ELR (cell line): ENCODE results near the gene CHAT.

Source experiments
- DNase-seq: peaks from one replicate; pipeline ENCODE4 v3.0.0-alpha.2; 2015; ENCODE audit warnings: low read depth

Gene CHAT

GRCh38 chr10:49597426-49598163, 16.2 kb upstream of the CHAT start:
- no peak for DNase-seq

GRCh38 chr10:49598164-49598856, 15.5 kb upstream of the CHAT start:
- no peak for DNase-seq

DNA sequence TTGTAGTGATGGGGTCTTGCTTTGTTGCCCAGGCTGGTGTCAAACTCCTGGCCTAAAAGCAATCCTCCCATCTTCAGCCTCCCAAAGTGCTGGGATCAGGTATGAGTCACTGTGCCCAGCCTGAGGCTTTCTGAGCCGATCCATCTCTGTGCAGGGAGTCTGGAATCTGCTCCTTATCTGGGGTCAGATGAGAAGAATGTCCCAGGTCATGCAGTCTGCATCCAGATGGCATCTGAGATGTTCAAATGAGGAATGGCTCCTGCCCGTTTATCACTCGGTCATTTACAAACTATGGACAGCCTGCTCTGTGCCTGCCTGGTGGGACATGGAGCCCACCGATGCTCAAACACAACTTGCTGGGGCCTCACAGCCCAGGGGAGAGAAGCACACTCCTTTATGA, 14.9 kb upstream of the CHAT start:
- peak; percentile 54 for DNase-seq

GRCh38 chr10:49599546-49599945, 14.3 kb upstream of the CHAT start:
- no peak for DNase-seq

DNA sequence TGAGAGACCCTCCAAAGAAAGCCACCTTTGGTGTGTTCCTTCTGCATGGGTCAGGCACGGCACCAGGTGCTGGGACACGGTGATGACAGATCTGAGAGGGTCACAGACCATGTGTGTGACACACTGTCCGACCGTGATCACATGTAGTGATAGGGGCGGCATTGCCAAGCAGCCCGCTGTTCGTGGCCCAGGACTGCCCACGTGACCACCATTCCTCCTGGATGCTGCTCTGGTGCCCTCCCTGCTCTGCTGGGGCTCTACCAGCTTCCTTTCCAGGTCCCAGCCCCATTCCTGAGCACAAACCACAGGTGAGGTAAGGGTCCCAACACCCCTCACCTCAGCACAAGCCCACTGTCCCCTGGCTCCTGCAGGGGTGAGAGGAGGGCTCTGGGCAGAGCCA, 13.8 kb upstream of the CHAT start:
- no peak for DNase-seq

DNA sequence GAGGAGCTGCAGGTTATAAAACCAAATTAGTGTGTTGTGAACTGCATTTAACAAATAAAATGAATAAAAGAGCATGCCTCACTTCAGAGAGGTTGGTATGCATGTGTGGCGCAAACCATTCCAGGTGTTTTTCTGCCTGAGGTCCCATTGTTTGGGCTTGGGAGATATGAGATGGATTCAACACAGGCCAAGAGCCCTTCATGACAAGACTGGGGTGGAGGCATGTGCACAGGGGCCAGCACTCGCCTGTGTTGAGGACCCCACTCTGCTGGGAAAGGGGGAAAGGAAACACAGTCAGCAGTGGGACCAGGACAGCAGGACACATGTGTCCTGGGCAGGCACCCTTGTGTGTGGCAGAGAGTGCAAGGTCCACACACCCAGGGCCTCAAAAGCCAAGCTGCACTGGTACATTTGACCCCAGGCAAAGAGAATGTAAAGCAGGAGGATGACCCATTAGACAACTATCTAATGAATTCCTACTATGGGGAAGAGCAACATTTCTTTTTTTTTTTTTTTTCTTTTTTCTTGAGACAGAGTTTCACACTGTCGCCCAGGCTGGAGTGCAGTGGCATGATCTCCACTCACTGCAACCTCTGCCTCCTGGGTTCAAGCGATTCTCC, 12.9 kb upstream of the CHAT start:
- DNase-seq, result peak; percentile 66

- DNase-seq, result peak; percentile 70
Observed at GRCh38 chr10:49601857-49602256, 12.0 kb upstream of the CHAT start.

GRCh38 chr10:49602380-49603023, 11.3 kb upstream of the CHAT start:
- no peak for DNase-seq

DNA sequence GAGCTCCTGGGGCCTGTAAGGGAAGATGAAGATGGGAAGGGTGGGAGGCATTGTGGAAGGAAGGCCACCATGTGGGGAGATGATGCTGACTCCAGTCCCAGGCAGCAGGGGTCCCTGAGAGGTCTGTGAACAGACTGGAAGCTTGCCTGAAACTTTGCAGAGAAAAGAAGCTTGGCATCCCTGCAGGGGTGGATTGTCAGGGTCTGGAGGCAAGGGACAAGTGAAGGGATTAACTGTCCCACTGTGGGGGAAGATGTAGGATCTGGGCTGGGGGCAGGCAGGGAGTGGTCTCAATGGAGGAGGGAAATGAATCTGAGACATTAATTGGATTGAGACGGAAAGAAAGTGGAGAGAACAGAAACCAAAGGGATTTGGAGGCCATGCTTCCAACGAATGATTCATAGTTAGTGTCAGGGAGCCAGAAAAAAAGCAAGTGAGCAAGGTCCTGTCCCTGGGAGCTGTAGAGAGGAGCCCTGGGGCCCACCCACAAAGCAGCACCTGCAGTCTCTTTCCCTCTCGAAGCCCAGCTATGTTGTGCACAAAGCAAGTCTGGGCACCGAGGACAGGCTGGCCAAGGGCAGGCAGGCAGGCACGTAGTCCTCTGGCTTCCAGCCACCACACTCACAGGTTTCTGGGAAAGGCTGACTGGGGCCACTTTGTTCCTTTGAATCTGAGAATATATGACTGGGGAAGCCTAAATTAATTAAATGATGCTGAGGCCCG, 8.5 kb upstream of the CHAT start:
- no peak for DNase-seq

- DNase-seq, result no peak
Observed at GRCh38 chr10:49605939-49606509, 7.8 kb upstream of the CHAT start.

GRCh38 chr10:49606981-49607535, 6.8 kb upstream of the CHAT start:
- peak; percentile 79 for DNase-seq

DNA sequence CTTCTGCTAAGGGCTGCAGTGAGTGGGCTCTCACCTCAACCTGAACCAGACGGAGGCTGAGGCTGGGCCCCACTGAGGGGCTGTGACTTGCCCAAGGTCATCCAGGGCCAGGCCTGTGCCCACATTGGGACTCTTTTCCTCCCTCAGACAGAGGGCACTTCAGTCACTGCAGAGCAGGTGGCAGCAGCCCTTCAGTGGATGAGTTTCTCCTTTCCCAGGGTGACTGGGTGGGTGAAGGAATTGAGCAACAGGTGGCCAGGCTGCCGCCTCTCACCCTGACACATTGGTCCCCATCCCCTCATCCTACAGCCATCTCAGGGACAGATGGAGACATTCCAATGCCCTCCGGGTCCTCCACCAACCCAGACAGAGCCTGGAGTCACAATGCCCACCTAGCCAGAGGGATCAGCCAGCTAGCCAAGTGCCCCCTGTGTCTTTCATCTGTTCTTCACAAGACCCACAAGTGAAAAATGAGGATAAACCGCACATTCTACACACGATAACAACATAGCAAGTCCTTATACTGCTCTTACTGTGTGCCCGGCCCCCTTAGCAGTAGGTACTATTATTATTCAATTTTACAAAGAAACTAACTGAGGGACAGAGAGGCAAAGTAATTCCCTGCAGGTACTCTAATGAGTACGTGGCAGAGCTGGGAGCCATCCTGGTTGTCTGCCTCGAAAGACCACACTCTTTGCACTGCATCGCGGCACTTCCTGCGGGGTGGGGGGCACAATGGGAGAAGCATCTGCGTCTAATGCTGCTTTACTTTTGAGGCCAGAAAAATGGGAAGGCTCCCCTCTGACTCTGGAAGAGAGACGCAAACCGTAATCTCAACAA, 5.5 kb upstream of the CHAT start:
- no peak for DNase-seq

DNA sequence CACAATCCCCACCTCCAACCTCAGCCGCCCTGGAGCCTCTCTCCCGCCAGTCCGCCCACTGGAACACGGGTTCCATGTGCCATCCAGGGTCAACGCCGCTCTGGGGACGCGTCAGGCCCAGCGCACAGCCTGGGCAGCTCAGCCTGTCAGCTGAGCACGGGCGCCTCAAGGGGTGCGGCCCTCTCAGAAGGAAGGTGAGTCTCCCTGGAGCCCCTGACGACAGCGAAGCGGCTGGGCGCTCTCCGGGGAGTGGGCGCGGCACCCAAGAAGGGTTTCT, 4.9 kb upstream of the CHAT start:
- DNase-seq, result no peak

- DNase-seq, result no peak
Observed at GRCh38 chr10:49609283-49610113, 4.3 kb upstream of the CHAT start.

GRCh38 chr10:49610114-49610457, 3.8 kb upstream of the CHAT start, which contains the start of gene SLC18A3:
Gene SLC18A3 (plus strand): TSS chr10:49610310. CDS start chr10:49610741, 431 bp downstream.
- DNase-seq, result no peak

DNA sequence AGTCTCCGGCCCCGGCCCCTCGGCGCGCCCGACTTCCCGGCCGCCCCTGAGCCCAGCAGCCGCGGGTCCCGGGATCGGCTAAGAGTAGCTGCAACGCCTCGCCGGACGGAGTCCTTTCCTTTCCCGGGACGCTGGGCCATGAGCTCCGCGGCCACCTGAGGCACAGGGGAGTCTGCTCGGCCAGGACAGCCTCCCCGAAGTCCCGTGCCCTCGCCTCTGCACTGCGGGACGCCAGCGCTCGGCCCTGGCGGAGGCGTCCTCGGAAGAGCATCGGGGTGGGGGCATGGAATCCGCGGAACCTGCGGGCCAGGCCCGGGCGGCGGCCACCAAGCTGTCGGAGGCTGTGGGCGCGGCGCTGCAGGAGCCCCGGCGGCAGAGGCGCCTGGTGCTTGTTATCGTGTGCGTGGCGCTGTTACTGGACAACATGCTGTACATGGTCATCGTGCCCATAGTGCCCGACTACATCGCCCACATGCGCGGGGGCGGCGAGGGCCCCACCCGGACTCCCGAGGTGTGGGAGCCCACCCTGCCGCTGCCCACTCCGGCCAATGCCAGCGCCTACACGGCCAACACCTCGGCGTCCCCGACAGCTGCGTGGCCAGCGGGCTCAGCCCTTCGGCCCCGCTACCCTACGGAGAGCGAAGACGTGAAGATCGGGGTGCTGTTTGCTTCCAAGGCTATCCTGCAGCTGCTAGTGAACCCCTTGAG, 3.2 kb upstream of the CHAT start:
- no peak for DNase-seq

GRCh38 chr10:49611166-49611815, 2.5 kb upstream of the CHAT start:
- DNase-seq, result no peak

GRCh38 chr10:49611816-49612512, 1.9 kb upstream of the CHAT start:
- DNase-seq, result no peak
